Nephron (organoid): ENCODE results near the gene CDC42BPB.

ENCODE experiments used
- H3K27ac Mint-ChIP-seq, 3 experiments: 2 replicates each; pipeline ENCODE4 v1.8.0; 2020; ENCODE audit warnings: mixed read lengths in 3 of 3, mild to moderate bottlenecking in 2 of 3, moderate library complexity in 1 of 3
- H3K27me3 Mint-ChIP-seq: 2 replicates; pipeline ENCODE4 v1.8.0; 2021; ENCODE audit warnings: low read depth, mild to moderate bottlenecking, moderate library complexity, mixed read lengths
- H3K36me3 Mint-ChIP-seq: 2 replicates; pipeline ENCODE4 v1.8.0; 2020; ENCODE audit warnings: low read depth, mixed read lengths
- H3K4me1 Mint-ChIP-seq: 2 replicates; pipeline ENCODE4 v1.8.0; 2020; ENCODE audit warnings: mixed read lengths
- H3K4me3 Mint-ChIP-seq, 3 experiments: 2 replicates each; pipeline ENCODE4 v1.8.0; 2020; ENCODE audit warnings: mild to moderate bottlenecking in 3 of 3, mixed read lengths in 3 of 3, moderate library complexity in 2 of 3
- H3K9me3 Mint-ChIP-seq: 2 replicates; pipeline ENCODE4 v1.8.0; 2020; ENCODE audit warnings: mixed read lengths
- CTCF ChIP-seq, 3 experiments: fragments of 200-600 bp; sonication (generic); IDR thresholded peaks; one replicate each; pipeline ENCODE4 v1.5.0; 2021; ENCODE audit warnings: antibody characterized with exemption in 3 of 3; ENCODE audit not compliant: unreplicated experiment in 3 of 3

CDC42BPB gene

GRCh38 chr14:102903889-102904512 lies 153.3 kb downstream of the CDC42BPB start:
- Mint-ChIP-seq H3K27me3 (no peaks in the 10 kb centered on the region), H3K27ac (no peak overlapping the region), H3K9me3 (no peaks in the 10 kb centered on the region), H3K4me1 (no peaks in the 10 kb centered on the region), H3K4me3 (no peak overlapping the region), H3K36me3 (peaks cover 51% of the 10 kb centered on the region)
- no peak for TF ChIP-seq CTCF (IDR thresholded peaks at IDR 0.05; ENCODE audit: unreplicated experiment in 3 of 3)

GRCh38 chr14:102903248-102903888 lies 154.0 kb downstream of the CDC42BPB start:
- H3K27me3 Mint-ChIP-seq, result no peaks in the 10 kb centered on the region
- no peak overlapping the region for H3K4me3 Mint-ChIP-seq
- H3K36me3 Mint-ChIP-seq, result peaks cover 56% of the 10 kb centered on the region

GRCh38 chr14:102902523-102903247 lies 154.7 kb downstream of the CDC42BPB start:
- H3K9me3 Mint-ChIP-seq, result no peaks in the 10 kb centered on the region
- H3K36me3 Mint-ChIP-seq, result peaks cover 54% of the 10 kb centered on the region
- H3K27ac Mint-ChIP-seq, result no peak overlapping the region
- H3K27me3 Mint-ChIP-seq, result no peaks in the 10 kb centered on the region
- TF ChIP-seq CTCF (IDR thresholded peaks at IDR 0.05; ENCODE audit: unreplicated experiment in 3 of 3), result no peak
- no peaks in the 10 kb centered on the region for H3K4me1 Mint-ChIP-seq
- H3K4me3 Mint-ChIP-seq, result no peak overlapping the region

More at GRCh38 chr14:102903248-102903888, 154.0 kb downstream of the CDC42BPB start:
- H3K4me1 Mint-ChIP-seq, result no peaks in the 10 kb centered on the region
- H3K9me3 Mint-ChIP-seq, result no peaks in the 10 kb centered on the region
- no peak overlapping the region for H3K27ac Mint-ChIP-seq
- no peak for TF ChIP-seq CTCF (IDR thresholded peaks at IDR 0.05; ENCODE audit: unreplicated experiment in 3 of 3)

- no peaks in the 10 kb centered on the region for H3K27me3 Mint-ChIP-seq
- no peak for TF ChIP-seq CTCF (IDR thresholded peaks at IDR 0.05; ENCODE audit: unreplicated experiment in 3 of 3)
- H3K36me3 Mint-ChIP-seq, result peaks cover 52% of the 10 kb centered on the region
- no peak overlapping the region for H3K4me3 Mint-ChIP-seq
- no peaks in the 10 kb centered on the region for H3K4me1 Mint-ChIP-seq
- H3K9me3 Mint-ChIP-seq, result no peaks in the 10 kb centered on the region
- H3K27ac Mint-ChIP-seq, result no peak overlapping the region
These were observed 155.3 kb downstream of the CDC42BPB start for GRCh38 chr14:102902086-102902485.

GRCh38 chr14:102901633-102902032 lies 155.7 kb downstream of the CDC42BPB start:
- H3K4me3 Mint-ChIP-seq, result no peak overlapping the region
- H3K4me1 Mint-ChIP-seq, result no peaks in the 10 kb centered on the region
- TF ChIP-seq CTCF (IDR thresholded peaks at IDR 0.05; ENCODE audit: unreplicated experiment in 3 of 3), result no peak
- no peaks in the 10 kb centered on the region for H3K27me3 Mint-ChIP-seq
- H3K27ac Mint-ChIP-seq, result no peak overlapping the region
- H3K9me3 Mint-ChIP-seq, result no peaks in the 10 kb centered on the region
- peaks cover 49% of the 10 kb centered on the region for H3K36me3 Mint-ChIP-seq
